Subcutaneous abdominal adipose tissue (tissue), 5 donors: ENCODE data around the gene DPP3.
"Not testable (repeated sequence)": the region's sequence is repeated elsewhere in the genome, so short reads cannot be mapped to it uniquely, and the experiment has no call there.

ENCODE experiments used
- H3K27ac ChIP-seq: one replicate; pipeline ENCODE4 v1.7.0; 2013; ENCODE audit warnings: low read depth, mild to moderate bottlenecking, inconsistent platforms, low read length, moderate library complexity
- H3K27me3 ChIP-seq, 5 donors: one replicate each; pipeline ENCODE4 v1.7.0; 2013; ENCODE audit warnings: low read length in 5 of 5, inconsistent platforms in 1 of 5; ENCODE audit not compliant: control insufficient read depth in 5 of 5, insufficient read depth in 4 of 5
- H3K36me3 ChIP-seq, 5 donors: one replicate each; pipeline ENCODE4 v1.7.0; 2013; ENCODE audit warnings: low read length in 5 of 5; ENCODE audit not compliant: control insufficient read depth in 5 of 5, insufficient read depth in 5 of 5
- H3K4me1 ChIP-seq, 5 donors: one replicate each; pipeline ENCODE4 v1.7.0; 2013; ENCODE audit warnings: low read length in 5 of 5, mild to moderate bottlenecking in 3 of 5, moderate library complexity in 1 of 5; ENCODE audit not compliant: control insufficient read depth in 5 of 5, insufficient read depth in 5 of 5
- H3K4me3 ChIP-seq, 5 donors: one replicate each; pipeline ENCODE4 v1.7.0; 2013; ENCODE audit warnings: low read length in 5 of 5, low read depth in 1 of 5
- H3K9ac ChIP-seq, 5 donors: one replicate each; pipeline ENCODE4 v1.7.0; 2013; ENCODE audit warnings: low read length in 5 of 5, mild to moderate bottlenecking in 4 of 5, moderate library complexity in 3 of 5
- H3K9me3 ChIP-seq, 5 donors: one replicate each; pipeline ENCODE4 v1.7.0; 2013; ENCODE audit warnings: low read length in 5 of 5; ENCODE audit not compliant: control insufficient read depth in 5 of 5
- donor health status: healthy.
- donor health status: healthy.
- donor health status: healthy.
- donor health status: healthy.
- donor health status: healthy.

Gene DPP3

GRCh38 chr11:66524304-66525040 lies 44.2 kb downstream of the DPP3 start:
- Histone ChIP-seq H3K27ac (no peak overlapping the region), H3K9me3 (no peaks in the 10 kb centered on the region), H3K27me3 (no peaks in the 10 kb centered on the region), H3K9ac (no peak overlapping the region), H3K4me1 (no peaks in the 10 kb centered on the region), H3K4me3 (no peak overlapping the region), H3K36me3 (peaks cover 7 to 68% (median 48%) of the 10 kb centered on the region in 5 donors)

- Histone ChIP-seq H3K27ac (no peak overlapping the region), H3K4me3 (no peak overlapping the region), H3K36me3 (peaks cover 0 to 65% (median 27%) of the 10 kb centered on the region in 5 donors), H3K9ac (no peak overlapping the region), H3K9me3 (no peaks in the 10 kb centered on the region), H3K4me1 (no peaks in the 10 kb centered on the region), H3K27me3 (no peaks in the 10 kb centered on the region)
These were observed 48.8 kb downstream of the DPP3 start for GRCh38 chr11:66529069-66529468.

GRCh38 chr11:66529655-66530054 lies 49.4 kb downstream of the DPP3 start:
- no peaks in the 10 kb centered on the region for H3K9me3 ChIP-seq
- peak overlapping the region in 1 of 5 donors; percentile 26 for H3K9ac ChIP-seq
- H3K27me3 ChIP-seq: no peaks in the 10 kb centered on the region
- H3K27ac ChIP-seq: no peak overlapping the region
- no peak overlapping the region for H3K4me3 ChIP-seq
- no peaks in the 10 kb centered on the region for H3K4me1 ChIP-seq
- H3K36me3 ChIP-seq: peaks cover 0 to 62% (median 27%) of the 10 kb centered on the region in 5 donors

- peaks cover 5 to 69% (median 30%) of the 10 kb centered on the region in 5 donors for H3K36me3 ChIP-seq
- H3K4me3 ChIP-seq: no peak overlapping the region
- peak overlapping the region in 1 of 5 donors; percentile 26 for H3K9ac ChIP-seq
- no peak overlapping the region for H3K27ac ChIP-seq
- H3K27me3 ChIP-seq: no peaks in the 10 kb centered on the region
- no peaks in the 10 kb centered on the region for H3K9me3 ChIP-seq
- no peaks in the 10 kb centered on the region for H3K4me1 ChIP-seq
These were observed 50.9 kb downstream of the DPP3 start for GRCh38 chr11:66530927-66531709.

GRCh38 chr11:66531841-66532240 lies 51.6 kb downstream of the DPP3 start:
- no peak overlapping the region for H3K4me3 ChIP-seq
- no peak overlapping the region for H3K9ac ChIP-seq
- no peaks in the 10 kb centered on the region for H3K27me3 ChIP-seq
- no peaks in the 10 kb centered on the region for H3K4me1 ChIP-seq
- H3K36me3 ChIP-seq: peaks cover 5 to 69% (median 26%) of the 10 kb centered on the region in 5 donors
- H3K27ac ChIP-seq: no peak overlapping the region
- no peaks in the 10 kb centered on the region for H3K9me3 ChIP-seq

- Histone ChIP-seq H3K9me3 (no peaks in the 10 kb centered on the region), H3K27ac (no peak overlapping the region), H3K36me3 (peaks cover 5 to 69% (median 27%) of the 10 kb centered on the region in 5 donors), H3K4me3 (no peak overlapping the region), H3K27me3 (no peaks in the 10 kb centered on the region), H3K9ac (no peak overlapping the region), H3K4me1 (no peaks in the 10 kb centered on the region)
These were observed 52.5 kb downstream of the DPP3 start for GRCh38 chr11:66532784-66533183.

GRCh38 chr11:66539170-66539869 lies 59.1 kb downstream of the DPP3 start:
- H3K4me1 ChIP-seq: peaks cover 0 to 18% (median 13%) of the 10 kb centered on the region in 5 donors
- no peak overlapping the region for H3K9ac ChIP-seq
- no peak overlapping the region for H3K27ac ChIP-seq
- H3K27me3 ChIP-seq: no peaks in the 10 kb centered on the region
- peaks cover 5 to 72% (median 45%) of the 10 kb centered on the region in 5 donors for H3K36me3 ChIP-seq
- no peak overlapping the region for H3K4me3 ChIP-seq
- H3K9me3 ChIP-seq: no peaks in the 10 kb centered on the region

- Histone ChIP-seq H3K4me1 (peaks cover 0 to 23% (median 18%) of the 10 kb centered on the region in 5 donors), H3K27me3 (no peaks in the 10 kb centered on the region), H3K4me3 (no peak overlapping the region), H3K9me3 (no peaks in the 10 kb centered on the region), H3K36me3 (peaks cover 5 to 72% (median 45%) of the 10 kb centered on the region in 5 donors), H3K27ac (no peak overlapping the region), H3K9ac (no peak overlapping the region)
These were observed 59.6 kb downstream of the DPP3 start for GRCh38 chr11:66539870-66540213.

GRCh38 chr11:66540598-66540997 lies 60.4 kb downstream of the DPP3 start:
- not testable (repeated sequence) for H3K9me3 ChIP-seq, H3K9ac ChIP-seq, H3K4me3 ChIP-seq, H3K27me3 ChIP-seq, H3K27ac ChIP-seq
- Histone ChIP-seq H3K36me3 (peaks cover 3 to 67% (median 45%) of the 10 kb centered on the region in 5 donors), H3K4me1 (peaks cover 0 to 30% (median 26%) of the 10 kb centered on the region in 5 donors)

- H3K9ac ChIP-seq: no peak overlapping the region
- peaks cover 0 to 39% (median 33%) of the 10 kb centered on the region in 5 donors for H3K4me1 ChIP-seq
- H3K27ac ChIP-seq: no peak overlapping the region
- no peaks in the 10 kb centered on the region for H3K27me3 ChIP-seq
- no peaks in the 10 kb centered on the region for H3K9me3 ChIP-seq
- H3K36me3 ChIP-seq: peaks cover 0 to 55% (median 38%) of the 10 kb centered on the region in 5 donors
- H3K4me3 ChIP-seq: no peak overlapping the region
These were observed 61.7 kb downstream of the DPP3 start for GRCh38 chr11:66541892-66542291.
